GM12865 (cell line): ENCODE data around the gene BCAN.
"Not testable (repeated sequence)": the region's sequence is repeated elsewhere in the genome, so short reads cannot be mapped to it uniquely, and the experiment has no call there.

ENCODE experiments used
- DNase-seq: peaks from one replicate; pipeline ENCODE4 v3.0.0; 2010; ENCODE audit warnings: low read depth
- H3K4me3 ChIP-seq: 2 replicates; pipeline ENCODE4 v1.5.1; 2011; ENCODE audit warnings: mild to moderate bottlenecking, low read depth, low read length, control low read depth
- TF ChIP-seq, protein P1 (sequence below): IDR thresholded peaks from 2 replicates; pipeline ENCODE4 v1.5.1; 2011; ENCODE audit warnings: low read length, control low read depth, low read depth, inconsistent platforms; ENCODE audit not compliant: insufficient read depth; ENCODE audit errors: missing control alignments

The BCAN gene

GRCh38 chr1:156625436-156626078 is 16.4 kb upstream of the BCAN start:
- H3K4me3 ChIP-seq, result no peak overlapping the region
- peak; percentile 62 for DNase-seq

GRCh38 chr1:156626079-156626438 is 15.9 kb upstream of the BCAN start:
- no peak for DNase-seq
- no peak overlapping the region for H3K4me3 ChIP-seq
- TF ChIP-seq, protein P1, sequence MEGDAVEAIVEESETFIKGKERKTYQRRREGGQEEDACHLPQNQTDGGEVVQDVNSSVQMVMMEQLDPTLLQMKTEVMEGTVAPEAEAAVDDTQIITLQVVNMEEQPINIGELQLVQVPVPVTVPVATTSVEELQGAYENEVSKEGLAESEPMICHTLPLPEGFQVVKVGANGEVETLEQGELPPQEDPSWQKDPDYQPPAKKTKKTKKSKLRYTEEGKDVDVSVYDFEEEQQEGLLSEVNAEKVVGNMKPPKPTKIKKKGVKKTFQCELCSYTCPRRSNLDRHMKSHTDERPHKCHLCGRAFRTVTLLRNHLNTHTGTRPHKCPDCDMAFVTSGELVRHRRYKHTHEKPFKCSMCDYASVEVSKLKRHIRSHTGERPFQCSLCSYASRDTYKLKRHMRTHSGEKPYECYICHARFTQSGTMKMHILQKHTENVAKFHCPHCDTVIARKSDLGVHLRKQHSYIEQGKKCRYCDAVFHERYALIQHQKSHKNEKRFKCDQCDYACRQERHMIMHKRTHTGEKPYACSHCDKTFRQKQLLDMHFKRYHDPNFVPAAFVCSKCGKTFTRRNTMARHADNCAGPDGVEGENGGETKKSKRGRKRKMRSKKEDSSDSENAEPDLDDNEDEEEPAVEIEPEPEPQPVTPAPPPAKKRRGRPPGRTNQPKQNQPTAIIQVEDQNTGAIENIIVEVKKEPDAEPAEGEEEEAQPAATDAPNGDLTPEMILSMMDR, result no peak

More at GRCh38 chr1:156625436-156626078, 16.4 kb upstream of the BCAN start:
- TF ChIP-seq, protein P1, result peak; percentile 95

DNA sequence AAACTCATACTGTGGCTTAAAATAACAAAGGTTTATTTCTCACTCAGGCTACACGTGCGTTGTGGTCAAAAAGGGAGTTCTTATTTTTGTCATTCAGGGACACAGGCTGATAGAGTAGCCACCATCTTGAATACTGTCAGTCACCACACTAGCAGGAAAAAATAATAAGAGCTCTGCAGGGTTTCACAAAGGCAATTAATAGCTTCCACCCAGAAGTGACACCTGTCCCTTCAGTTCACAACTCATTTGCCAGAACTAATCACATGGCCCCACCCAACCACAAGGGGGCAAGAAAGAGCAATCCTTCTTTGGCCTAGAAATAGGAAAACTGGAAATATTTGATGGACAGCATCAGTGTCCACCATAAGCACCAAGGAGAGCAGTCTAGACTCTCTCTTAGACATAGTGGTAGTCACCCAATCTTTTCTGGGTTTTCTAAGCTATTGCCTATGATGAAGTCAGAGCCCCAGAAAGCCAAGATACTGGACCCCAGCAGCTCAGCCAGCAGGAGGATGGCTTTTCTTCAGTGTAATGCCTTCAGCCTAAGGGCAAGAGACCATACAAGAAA is 14.5 kb upstream of the BCAN start:
- DNase-seq, result peak; percentile 63
- no peak overlapping the region for H3K4me3 ChIP-seq
- TF ChIP-seq, protein P1, result peak; percentile 9

- no peak overlapping the region for H3K4me3 ChIP-seq
- TF ChIP-seq, protein P1, result no peak
- DNase-seq, result no peak
Observed at GRCh38 chr1:156629823-156630449, 12.0 kb upstream of the BCAN start.

DNA sequence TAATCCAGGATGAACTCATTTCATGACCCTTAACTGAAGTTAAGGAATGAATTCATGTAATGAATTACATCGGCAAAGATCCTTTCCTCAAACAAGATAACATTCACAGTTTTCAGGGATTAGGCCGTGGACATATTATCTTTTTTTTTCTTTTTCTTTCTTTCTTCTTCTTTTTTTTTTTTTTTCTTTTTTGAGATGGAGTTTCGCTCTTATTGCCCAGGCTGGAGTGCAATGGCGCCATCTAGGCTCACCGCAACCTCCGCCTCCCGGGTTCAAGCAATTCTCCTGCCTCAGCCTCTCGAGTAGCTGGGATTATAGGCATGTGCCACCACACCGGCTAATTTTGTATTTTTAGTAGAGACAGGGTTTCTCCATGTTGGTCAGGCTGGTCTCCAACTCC is 10.8 kb upstream of the BCAN start:
- not testable (repeated sequence) for H3K4me3 ChIP-seq, DNase-seq

GRCh38 chr1:156632355-156632754 is 9.6 kb upstream of the BCAN start:
- TF ChIP-seq, protein P1, result no peak
- H3K4me3 ChIP-seq, result no peak overlapping the region
- DNase-seq, result no peak

GRCh38 chr1:156638189-156638985 is 3.5 kb upstream of the BCAN start:
- TF ChIP-seq, protein P1, result no peak
- DNase-seq, result no peak
- no peak overlapping the region for H3K4me3 ChIP-seq
